ENCODE data around the gene MTG2.

The MTG2 gene

DNA sequence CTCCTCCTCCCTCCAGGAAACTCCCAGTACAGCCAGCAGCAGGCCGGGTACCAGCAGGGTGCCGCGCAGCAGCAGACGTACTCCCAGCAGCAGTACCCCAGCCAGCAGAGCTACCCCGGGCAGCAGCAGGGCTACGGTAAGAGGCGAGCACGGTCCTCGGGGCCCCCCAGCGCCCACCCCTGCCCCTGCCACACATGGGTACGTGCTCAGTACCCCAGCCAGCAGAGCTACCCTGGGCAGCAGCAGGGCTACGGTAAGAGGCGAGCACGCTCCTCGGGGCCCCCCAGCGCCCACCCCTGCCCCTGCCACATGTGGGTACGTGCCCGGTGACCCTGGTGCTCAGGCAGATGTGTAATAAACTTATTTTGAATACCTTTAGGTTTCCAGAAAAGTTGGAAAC is 10.2 kb upstream of the MTG2 start:
- TF ChIP-seq, protein P1, sequence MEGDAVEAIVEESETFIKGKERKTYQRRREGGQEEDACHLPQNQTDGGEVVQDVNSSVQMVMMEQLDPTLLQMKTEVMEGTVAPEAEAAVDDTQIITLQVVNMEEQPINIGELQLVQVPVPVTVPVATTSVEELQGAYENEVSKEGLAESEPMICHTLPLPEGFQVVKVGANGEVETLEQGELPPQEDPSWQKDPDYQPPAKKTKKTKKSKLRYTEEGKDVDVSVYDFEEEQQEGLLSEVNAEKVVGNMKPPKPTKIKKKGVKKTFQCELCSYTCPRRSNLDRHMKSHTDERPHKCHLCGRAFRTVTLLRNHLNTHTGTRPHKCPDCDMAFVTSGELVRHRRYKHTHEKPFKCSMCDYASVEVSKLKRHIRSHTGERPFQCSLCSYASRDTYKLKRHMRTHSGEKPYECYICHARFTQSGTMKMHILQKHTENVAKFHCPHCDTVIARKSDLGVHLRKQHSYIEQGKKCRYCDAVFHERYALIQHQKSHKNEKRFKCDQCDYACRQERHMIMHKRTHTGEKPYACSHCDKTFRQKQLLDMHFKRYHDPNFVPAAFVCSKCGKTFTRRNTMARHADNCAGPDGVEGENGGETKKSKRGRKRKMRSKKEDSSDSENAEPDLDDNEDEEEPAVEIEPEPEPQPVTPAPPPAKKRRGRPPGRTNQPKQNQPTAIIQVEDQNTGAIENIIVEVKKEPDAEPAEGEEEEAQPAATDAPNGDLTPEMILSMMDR (IDR thresholded peaks at IDR 0.05; ENCODE audit: extremely low read depth, insufficient read depth, missing control alignments) = no peak
- no peak for DNase-seq (ENCODE audit: low spot score)
- in situ Hi-C loops (cut with MboI; ENCODE audit: low pct_unique_long_range_greater_than_20kb, low sequenced_read_pairs, unreplicated experiment) = no loop called here

- TF ChIP-seq, protein P1 (IDR thresholded peaks at IDR 0.05; ENCODE audit: extremely low read depth, insufficient read depth, missing control alignments) = no peak
- in situ Hi-C loops (cut with MboI; ENCODE audit: low pct_unique_long_range_greater_than_20kb, low sequenced_read_pairs, unreplicated experiment) = no loop called here
- DNase-seq (ENCODE audit: low spot score) = no peak
Measured at GRCh38 chr20:62174021-62174804, 8.6 kb upstream of the MTG2 start.

GRCh38 chr20:62174870-62175624 is 7.8 kb upstream of the MTG2 start:
- DNase-seq (ENCODE audit: low spot score) = no peak
- TF ChIP-seq, protein P1 (IDR thresholded peaks at IDR 0.05; ENCODE audit: extremely low read depth, insufficient read depth, missing control alignments) = no peak
- in situ Hi-C loops (cut with MboI; ENCODE audit: low pct_unique_long_range_greater_than_20kb, low sequenced_read_pairs, unreplicated experiment) = no loop called here

GRCh38 chr20:62175711-62176110 is 7.1 kb upstream of the MTG2 start:
- TF ChIP-seq, protein P1 (IDR thresholded peaks at IDR 0.05; ENCODE audit: extremely low read depth, insufficient read depth, missing control alignments) = no peak
- in situ Hi-C loops (cut with MboI; ENCODE audit: low pct_unique_long_range_greater_than_20kb, low sequenced_read_pairs, unreplicated experiment) = no loop called here
- DNase-seq (ENCODE audit: low spot score) = no peak

DNA sequence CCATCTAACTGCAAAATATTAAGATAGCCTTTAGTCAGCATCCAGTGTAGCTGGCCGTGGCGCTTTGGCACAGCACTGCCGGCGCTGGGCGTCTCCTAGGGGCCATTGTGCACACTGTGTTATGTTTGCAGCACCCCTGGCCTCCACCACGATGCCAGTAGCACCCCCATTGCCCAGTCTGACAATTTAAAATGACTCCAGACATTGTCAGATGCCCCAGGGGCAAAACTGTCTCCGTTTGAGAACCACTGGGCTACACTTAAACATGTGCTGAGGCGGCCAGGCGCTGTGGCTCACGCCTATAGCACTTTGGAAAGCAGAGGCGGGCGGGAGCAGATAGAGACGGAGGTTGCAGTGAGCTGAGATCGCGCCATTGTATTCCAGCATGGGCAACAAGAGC is 6.0 kb upstream of the MTG2 start:
- TF ChIP-seq, protein P1 (IDR thresholded peaks at IDR 0.05; ENCODE audit: extremely low read depth, insufficient read depth, missing control alignments) = no peak
- in situ Hi-C loops (cut with MboI; ENCODE audit: low pct_unique_long_range_greater_than_20kb, low sequenced_read_pairs, unreplicated experiment) = no loop called here

DNA sequence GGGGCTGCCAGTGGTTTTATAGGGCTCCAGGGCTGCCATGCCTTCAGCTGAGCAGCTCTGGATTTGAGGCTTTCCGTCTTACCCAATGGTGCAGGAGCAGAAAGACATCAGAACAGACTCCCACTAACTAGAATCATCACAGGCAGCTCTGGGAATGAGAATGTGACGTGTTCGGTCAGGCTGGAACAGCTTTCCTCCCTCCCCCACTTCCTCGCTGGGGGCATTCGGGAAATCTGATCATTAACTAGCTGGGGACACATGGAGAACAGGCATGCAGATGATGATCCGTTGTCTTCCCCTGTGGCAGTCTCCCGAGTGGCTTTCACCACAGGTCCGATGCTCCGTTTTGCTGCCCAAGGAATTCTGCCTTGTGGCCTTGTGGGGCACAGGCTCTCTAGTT is 5.5 kb upstream of the MTG2 start:
- in situ Hi-C loops (cut with MboI; ENCODE audit: low pct_unique_long_range_greater_than_20kb, low sequenced_read_pairs, unreplicated experiment) = no loop called here
- DNase-seq (ENCODE audit: low spot score) = no peak
- TF ChIP-seq, protein P1 (IDR thresholded peaks at IDR 0.05; ENCODE audit: extremely low read depth, insufficient read depth, missing control alignments) = no peak

More for the DNA sequence above, 6.0 kb upstream of the MTG2 start:
- DNase-seq (ENCODE audit: low spot score) = no peak

All from GM13977 (cell line).